ENCODE measurements around the gene CLEC1A. TPM values are rescaled to one million over a fixed set of nuclear protein-coding genes. Genes with fewer than 3 reads are reported as not detected.
"Not testable (repeated sequence)": the region's sequence is repeated elsewhere in the genome, so short reads cannot be mapped to it uniquely, and the experiment has no call there.

The CLEC1A gene
- total and polyA plus RNA-seq, 12 donors: 1.4 to 5.6 (median 3.3) TPM

DNA sequence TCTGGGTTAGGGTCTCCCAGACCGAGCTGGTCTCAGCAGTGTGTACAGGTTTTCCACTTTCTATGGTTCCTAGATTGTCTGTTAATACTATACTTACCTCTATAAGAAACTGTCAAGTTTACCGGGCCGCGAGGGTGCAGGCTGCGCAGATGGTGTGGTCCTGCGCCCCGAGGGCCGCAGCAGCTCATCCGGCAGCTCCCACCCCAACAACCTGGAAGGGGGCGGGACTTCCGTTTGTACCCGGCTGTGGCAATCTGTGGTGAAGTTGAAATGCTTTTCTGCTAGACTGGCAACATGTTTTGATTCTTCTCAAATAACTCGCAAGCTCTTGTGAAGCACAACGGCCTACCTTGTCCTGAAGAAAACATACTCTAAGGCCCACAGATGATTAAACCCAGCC lies 68.3 kb downstream of the CLEC1A start, which contains the start of gene CLEC9A:
CLEC9A (plus strand) TSS at position 237 of the 400 bp plus-strand sequence. CDS start 22,006 bp downstream, outside the sequence.
- Histone ChIP-seq H3K27ac (no peak within 1 kb of the TSS), H3K4me3 (no peak within 1 kb of the TSS), H3K4me1 (replicated peaks in 1 of 2) (no peaks in the 10 kb centered on the region), H3K36me3 (replicated peaks in 1 of 2) (no peaks in the 10 kb centered on the region), H3K27me3 (no peaks in the 10 kb centered on the region), H3K9me3 (replicated peaks in 1 of 3) (no peaks in the 10 kb centered on the region)
- intact Hi-C loops (cut with DNase I): loop anchor here in 1 of 2 donors (10.0 kb wide), 1 partner anchor 104 kb away; the partner anchor contains the start of gene CLEC7A
- no peak for DNase-seq
- TF ChIP-seq, protein P1, sequence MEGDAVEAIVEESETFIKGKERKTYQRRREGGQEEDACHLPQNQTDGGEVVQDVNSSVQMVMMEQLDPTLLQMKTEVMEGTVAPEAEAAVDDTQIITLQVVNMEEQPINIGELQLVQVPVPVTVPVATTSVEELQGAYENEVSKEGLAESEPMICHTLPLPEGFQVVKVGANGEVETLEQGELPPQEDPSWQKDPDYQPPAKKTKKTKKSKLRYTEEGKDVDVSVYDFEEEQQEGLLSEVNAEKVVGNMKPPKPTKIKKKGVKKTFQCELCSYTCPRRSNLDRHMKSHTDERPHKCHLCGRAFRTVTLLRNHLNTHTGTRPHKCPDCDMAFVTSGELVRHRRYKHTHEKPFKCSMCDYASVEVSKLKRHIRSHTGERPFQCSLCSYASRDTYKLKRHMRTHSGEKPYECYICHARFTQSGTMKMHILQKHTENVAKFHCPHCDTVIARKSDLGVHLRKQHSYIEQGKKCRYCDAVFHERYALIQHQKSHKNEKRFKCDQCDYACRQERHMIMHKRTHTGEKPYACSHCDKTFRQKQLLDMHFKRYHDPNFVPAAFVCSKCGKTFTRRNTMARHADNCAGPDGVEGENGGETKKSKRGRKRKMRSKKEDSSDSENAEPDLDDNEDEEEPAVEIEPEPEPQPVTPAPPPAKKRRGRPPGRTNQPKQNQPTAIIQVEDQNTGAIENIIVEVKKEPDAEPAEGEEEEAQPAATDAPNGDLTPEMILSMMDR (IDR thresholded peaks at IDR 0.05): no peak
- no peak for TF ChIP-seq POLR2A (IDR thresholded peaks at IDR 0.05)
- 89 to 93% (median 90%) methylated on average over 14 of the region's 14 CpGs for WGBS, 4 donors

DNA sequence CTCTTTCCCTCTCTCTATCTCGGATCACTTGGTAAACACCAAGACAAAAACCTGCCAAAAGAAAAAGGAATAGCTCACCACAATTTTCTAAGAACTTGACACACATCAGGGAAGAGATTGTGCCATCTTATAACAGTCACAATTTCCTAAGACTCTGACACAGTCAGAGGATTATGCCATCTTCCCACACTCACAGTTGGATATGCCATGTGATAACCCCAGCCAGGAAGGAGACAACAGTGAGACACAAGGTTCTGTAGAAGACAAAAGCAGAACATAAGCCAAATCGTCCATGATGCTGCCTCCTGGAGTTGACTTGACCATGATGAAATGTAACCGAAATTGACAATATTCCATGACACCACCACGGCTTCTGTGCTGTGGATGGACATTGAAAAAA lies 71.1 kb downstream of the CLEC1A start:
- TF ChIP-seq POLR2A (IDR thresholded peaks at IDR 0.05): no peak
- TF ChIP-seq, protein P1 (IDR thresholded peaks at IDR 0.05): no peak

DNA sequence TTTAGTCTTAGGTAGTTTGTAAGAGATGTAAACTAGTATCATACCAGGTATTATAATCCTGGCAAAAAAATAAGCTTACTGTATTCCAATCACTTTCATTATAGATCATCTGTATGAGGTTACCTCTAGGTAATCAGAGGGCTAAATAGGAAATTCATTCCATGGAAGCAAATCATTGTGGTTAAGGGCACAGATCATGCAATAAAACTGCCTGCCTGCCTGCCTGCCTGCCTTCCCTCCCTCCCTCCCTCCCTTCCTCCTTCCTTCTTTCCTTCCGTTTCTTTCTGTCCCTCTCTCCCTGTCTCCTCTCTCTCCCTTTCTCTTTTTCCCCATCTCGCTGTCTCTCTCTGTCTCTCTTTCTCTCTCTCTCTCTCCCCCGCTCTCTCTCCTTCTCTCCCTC lies 71.5 kb downstream of the CLEC1A start:
- no peak for DNase-seq
- Histone ChIP-seq H3K27ac (peak overlapping the region in 1 of 5 donors; percentile 55), H3K27me3 (no peaks in the 10 kb centered on the region), H3K4me1 (replicated peaks in 1 of 2) (no peaks in the 10 kb centered on the region), H3K4me3 (no peak overlapping the region), H3K36me3 (replicated peaks in 1 of 2) (no peaks in the 10 kb centered on the region), H3K9me3 (replicated peaks in 1 of 3) (no peaks in the 10 kb centered on the region)
- 60 to 66% (median 62%) methylated on average over 3 of the region's 3 CpGs for WGBS, 4 donors
- no peak for TF ChIP-seq POLR2A (IDR thresholded peaks at IDR 0.05)
- TF ChIP-seq, protein P1 (IDR thresholded peaks at IDR 0.05): no peak
- intact Hi-C loops (cut with DNase I): no loop called here

More for the DNA sequence above, 71.1 kb downstream of the CLEC1A start:
- H3K27ac ChIP-seq: peak overlapping the region in 1 of 5 donors; percentile 55
- 45 to 57% (median 48%) methylated on average over 4 of the region's 4 CpGs for WGBS, 4 donors
- DNase-seq: peak in 3 of 7 donors; percentile 25 to 45 (median 32)
- no peaks in the 10 kb centered on the region for H3K27me3 ChIP-seq
- H3K36me3 ChIP-seq (replicated peaks in 1 of 2): no peaks in the 10 kb centered on the region
- intact Hi-C loops (cut with DNase I): no loop called here
- H3K4me3 ChIP-seq: no peak overlapping the region
- H3K9me3 ChIP-seq (replicated peaks in 1 of 3): no peaks in the 10 kb centered on the region
- H3K4me1 ChIP-seq (replicated peaks in 1 of 2): no peaks in the 10 kb centered on the region

DNA sequence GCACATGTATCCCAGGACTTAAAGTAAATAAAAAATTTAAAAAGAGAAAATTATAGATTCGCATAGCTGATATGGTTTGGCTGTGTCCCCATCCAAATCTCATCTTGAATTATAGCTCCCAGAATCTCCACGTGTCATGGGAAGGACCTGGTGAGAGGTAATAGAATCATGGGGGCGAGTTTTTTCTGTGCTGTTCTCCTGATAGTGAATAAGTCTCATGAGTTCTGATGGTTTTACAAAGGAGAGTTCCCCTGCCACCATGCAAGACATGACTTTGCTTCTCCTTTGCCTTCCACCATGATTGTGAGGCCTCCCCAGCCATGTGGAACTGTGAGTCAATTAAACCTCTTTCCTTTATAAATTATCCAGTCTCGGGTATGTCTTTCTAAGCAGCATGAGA lies 72.1 kb downstream of the CLEC1A start:
- H3K4me1 ChIP-seq (replicated peaks in 1 of 2); H3K27me3 ChIP-seq; intact Hi-C loops (cut with DNase I); H3K9me3 ChIP-seq (replicated peaks in 1 of 3); H3K4me3 ChIP-seq; H3K27ac ChIP-seq; H3K36me3 ChIP-seq (replicated peaks in 1 of 2); DNase-seq: not testable (repeated sequence)
- WGBS, 4 donors: 72 to 83% (median 77%) methylated on average over 4 of the region's 4 CpGs

DNA sequence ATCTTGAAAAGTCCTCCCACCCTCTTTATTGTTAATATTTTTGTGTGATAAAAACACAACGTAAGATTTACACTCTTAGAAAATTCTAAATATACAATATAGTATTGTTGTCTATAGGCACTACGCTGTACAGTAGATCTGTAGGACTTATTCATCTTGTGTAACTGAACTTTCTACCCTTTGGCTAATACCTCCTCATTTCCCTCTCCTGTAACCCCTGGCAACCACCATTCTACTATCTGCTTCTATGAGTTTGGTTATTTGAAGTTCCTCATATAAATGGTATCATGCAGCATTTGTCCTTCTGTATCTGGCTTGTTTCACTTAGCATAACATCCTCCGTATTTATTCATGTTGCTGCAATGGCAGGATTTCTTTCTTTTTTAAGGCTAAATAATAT lies 73.5 kb downstream of the CLEC1A start:
- TF ChIP-seq, protein P1 (IDR thresholded peaks at IDR 0.05): no peak
- TF ChIP-seq POLR2A (IDR thresholded peaks at IDR 0.05): no peak

More for the DNA sequence above, 73.5 kb downstream of the CLEC1A start:
- Histone ChIP-seq H3K4me1 (replicated peaks in 1 of 2) (no peaks in the 10 kb centered on the region), H3K27me3 (no peaks in the 10 kb centered on the region), H3K36me3 (replicated peaks in 1 of 2) (no peaks in the 10 kb centered on the region), H3K9me3 (replicated peaks in 1 of 3) (no peaks in the 10 kb centered on the region), H3K27ac (no peak overlapping the region), H3K4me3 (no peak overlapping the region)
- no peak for DNase-seq
- intact Hi-C loops (cut with DNase I): no loop called here
- 62 to 92% (median 79%) methylated on average over 3 of the region's 3 CpGs for WGBS, 4 donors

Data from adrenal gland (tissue), 12 donors.